ENCODE data around the gene SLITRK1.

- TF ChIP-seq POLR2A (IDR thresholded peaks at IDR 0.05; ENCODE audit: low read length) (no peak), GATA1 (IDR thresholded peaks at IDR 0.05; ENCODE audit: low read depth, low read length) (no peak)
Observed at GRCh38 chr13:83929157-83929556, 46.9 kb upstream of the SLITRK1 start.
